Right lobe of liver (tissue), 4 donors: ENCODE data around the gene MACROD2.

Experiments used
- CTCF ChIP-seq, 4 donors: fragments of 200-600 bp in 3 of 4; fragments of 450-650 bp in 1 of 4; IDR thresholded peaks; one replicate each; pipeline versions ENCODE4 v1.5.1 to v1.8.0; 2016 to 2022; ENCODE audit warnings: antibody characterized with exemption in 4 of 4, mild to moderate bottlenecking in 2 of 4
- POLR2A ChIP-seq: fragments of 450-650 bp; IDR thresholded peaks from one replicate; pipeline ENCODE4 v1.6.1; 2017; ENCODE audit warnings: antibody characterized with exemption, mild to moderate bottlenecking
- donor health status: DM: no; HTN: no; CAD: no.
- donor health status: DM: no; HTN: no; CAD: no.
- donor health status: DM: no; HTN: yes; CAD: no.

GRCh38 chr20:14319704-14320103, 324.4 kb downstream of the MACROD2 start:
- TF ChIP-seq CTCF (IDR thresholded peaks at IDR 0.05) (no peak), POLR2A (no peak)
